LNCAP (cell line): ENCODE data around the gene JUP.

Source experiments
- CTCF ChIP-seq: fragments of 450-650 bp; IDR thresholded peaks from 2 replicates; pipeline ENCODE4 v1.5.1; 2017; ENCODE audit warnings: mild to moderate bottlenecking

Gene JUP

GRCh38 chr17:41801374-41802271, 15.1 kb upstream of the JUP start:
- TF ChIP-seq CTCF = peak; percentile 92

- no peak for TF ChIP-seq CTCF
Measured at GRCh38 chr17:41800601-41801373, 14.3 kb upstream of the JUP start.

GRCh38 chr17:41799366-41799765, 12.9 kb upstream of the JUP start:
- no peak for TF ChIP-seq CTCF

GRCh38 chr17:41797377-41797776, 10.9 kb upstream of the JUP start:
- no peak for TF ChIP-seq CTCF

- no peak for TF ChIP-seq CTCF
Measured at GRCh38 chr17:41796121-41796895, 9.8 kb upstream of the JUP start.

- no peak for TF ChIP-seq CTCF
Measured at GRCh38 chr17:41794540-41794975, 8.0 kb upstream of the JUP start.
